Measurements from ENCODE around the gene PSME3IP1. TPM values are rescaled to one million over a fixed set of nuclear protein-coding genes. Genes with fewer than 3 reads are reported as not detected.

The PSME3IP1 gene
- total RNA-seq, 1 donor from 2014 or later, result 116 TPM

DNA sequence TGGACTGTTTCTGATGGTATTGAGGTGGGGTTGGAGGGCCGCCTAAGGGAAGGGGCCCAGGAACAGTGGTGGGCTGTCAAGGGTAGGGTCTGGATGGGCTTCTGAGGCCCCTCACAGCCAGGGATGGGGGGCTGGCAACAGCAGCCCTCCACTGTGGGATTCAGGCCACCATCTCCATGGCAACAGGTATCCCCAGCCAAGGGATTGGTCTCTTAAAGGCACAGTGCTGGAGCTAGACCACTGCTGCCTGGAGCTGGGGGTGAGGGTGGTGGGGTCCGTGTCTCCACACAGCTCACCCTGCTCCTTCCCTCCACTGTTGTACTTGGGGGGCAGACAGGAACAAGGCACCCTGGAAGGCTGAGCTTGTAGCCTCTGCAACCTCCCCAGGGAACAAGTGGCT, 41.8 kb downstream of the PSME3IP1 start:
- peaks cover 22% of the 10 kb centered on the region for H3K4me1 Mint-ChIP-seq (ENCODE audit: low read depth)
- DNase-seq (ENCODE audit: low spot score), result no peak
- H3K27ac Mint-ChIP-seq, result no peak overlapping the region
- no peak overlapping the region for H3K4me3 Mint-ChIP-seq
- H3K9me3 Mint-ChIP-seq, result no peaks in the 10 kb centered on the region
- intact Hi-C loops (cut with micrococcal nuclease), result no loop called here
- no peaks in the 10 kb centered on the region for H3K27me3 Mint-ChIP-seq (ENCODE audit: insufficient read depth)
- no peaks in the 10 kb centered on the region for H3K36me3 Mint-ChIP-seq (ENCODE audit: low read depth)

DNA sequence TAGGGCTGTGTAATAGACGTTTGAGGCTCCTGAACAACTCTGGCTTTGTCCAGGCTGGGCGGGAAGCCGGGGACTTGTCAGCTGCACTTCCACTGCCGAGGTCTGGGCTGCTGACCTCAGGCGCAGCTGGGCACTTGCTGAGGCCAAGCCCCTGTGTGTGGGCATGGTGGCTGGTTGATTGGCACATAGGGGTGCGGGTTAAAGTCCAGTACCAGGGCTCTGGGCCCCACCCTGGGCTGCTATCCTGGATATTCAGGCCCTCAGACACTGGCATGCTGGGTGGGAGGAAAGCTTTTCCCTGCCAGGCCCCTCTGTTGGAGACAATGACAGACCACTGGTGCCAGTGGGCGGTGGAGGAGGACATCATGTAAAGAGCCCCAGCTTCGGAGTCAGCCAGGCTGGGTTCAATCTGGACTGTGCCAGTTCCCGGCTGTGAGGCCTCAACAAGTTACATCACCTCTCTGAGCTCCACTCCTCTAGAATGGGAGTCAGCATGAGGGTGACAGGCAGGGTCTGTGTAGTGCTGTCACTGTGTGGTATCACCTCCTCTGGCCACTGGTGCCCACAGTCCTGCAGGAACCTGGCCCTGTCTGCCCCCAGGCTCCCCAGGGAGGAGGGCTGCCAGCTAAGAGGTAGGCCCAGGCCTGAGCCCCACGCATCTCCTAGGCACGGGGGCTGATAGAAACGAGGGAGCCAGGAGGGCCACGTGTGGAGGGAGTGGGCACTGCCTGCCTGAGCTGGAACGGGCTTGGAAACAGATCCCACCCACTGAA, 42.5 kb downstream of the PSME3IP1 start:
- Mint-ChIP-seq H3K9me3 (no peaks in the 10 kb centered on the region), H3K36me3 (ENCODE audit: low read depth) (no peaks in the 10 kb centered on the region), H3K4me1 (ENCODE audit: low read depth) (peaks cover 28% of the 10 kb centered on the region), H3K27ac (no peak overlapping the region), H3K4me3 (no peak overlapping the region), H3K27me3 (ENCODE audit: insufficient read depth) (no peaks in the 10 kb centered on the region)
- intact Hi-C loops (cut with micrococcal nuclease), result loop anchor here (2.0 kb wide), 1 partner anchor 15 kb away; no protein-coding TSS in a partner anchor
- DNase-seq (ENCODE audit: low spot score), result no peak

GRCh38 chr16:57141822-57142631, 43.8 kb downstream of the PSME3IP1 start:
- H3K27ac Mint-ChIP-seq, result peak overlapping the region; percentile 84
- intact Hi-C loops (cut with micrococcal nuclease), result loop anchor here (2.0 kb wide), 1 partner anchor 13 kb away; no protein-coding TSS in a partner anchor
- H3K4me3 Mint-ChIP-seq, result peak overlapping the region; percentile 63
- no peaks in the 10 kb centered on the region for H3K9me3 Mint-ChIP-seq
- H3K36me3 Mint-ChIP-seq (ENCODE audit: low read depth), result peaks cover 2% of the 10 kb centered on the region
- H3K27me3 Mint-ChIP-seq (ENCODE audit: insufficient read depth), result no peaks in the 10 kb centered on the region
- H3K4me1 Mint-ChIP-seq (ENCODE audit: low read depth), result peaks cover 32% of the 10 kb centered on the region
- DNase-seq (ENCODE audit: low spot score), result no peak

GRCh38 chr16:57140931-57141668, 44.7 kb downstream of the PSME3IP1 start:
- no peak for DNase-seq (ENCODE audit: low spot score)
- Mint-ChIP-seq H3K27ac (peak overlapping the region; percentile 84), H3K4me1 (ENCODE audit: low read depth) (peaks cover 35% of the 10 kb centered on the region), H3K36me3 (ENCODE audit: low read depth) (peaks cover 2% of the 10 kb centered on the region), H3K9me3 (no peaks in the 10 kb centered on the region), H3K4me3 (no peak overlapping the region), H3K27me3 (ENCODE audit: insufficient read depth) (no peaks in the 10 kb centered on the region)
- intact Hi-C loops (cut with micrococcal nuclease), result no loop called here

DNA sequence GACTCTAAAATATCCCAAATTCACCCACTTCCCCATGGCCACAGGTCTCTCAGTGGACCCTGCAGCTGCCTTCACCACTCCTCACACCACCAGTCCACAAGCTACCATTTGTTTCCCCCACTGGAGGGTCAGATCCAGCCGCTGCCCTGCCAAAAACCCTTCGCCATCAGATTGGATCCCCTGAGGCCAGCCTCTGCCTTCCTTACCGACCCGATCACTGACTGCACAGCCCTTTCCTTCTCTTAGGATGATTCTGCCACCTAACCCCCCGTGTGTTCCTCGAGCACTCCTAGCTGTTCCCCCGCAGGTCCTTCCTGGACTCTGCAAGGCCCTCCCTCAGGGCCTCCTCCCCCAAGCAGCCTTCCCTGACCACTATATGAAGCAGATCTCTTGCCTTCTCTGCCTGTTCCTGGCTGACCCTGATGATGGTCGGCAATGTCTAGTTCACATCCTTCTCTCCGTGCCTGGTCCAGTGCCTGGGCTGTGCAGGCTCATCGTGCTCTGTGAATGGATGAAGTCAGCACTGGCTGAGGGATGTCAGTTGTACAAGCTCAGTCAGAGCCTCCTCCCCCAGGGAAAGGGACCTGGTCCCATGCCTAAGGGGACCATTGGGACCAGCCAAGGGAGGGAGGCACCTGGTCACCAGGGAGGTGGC, 47.4 kb downstream of the PSME3IP1 start:
- Mint-ChIP-seq H3K27me3 (ENCODE audit: insufficient read depth) (no peaks in the 10 kb centered on the region), H3K4me3 (no peak overlapping the region), H3K4me1 (ENCODE audit: low read depth) (peaks cover 57% of the 10 kb centered on the region), H3K9me3 (no peaks in the 10 kb centered on the region), H3K27ac (peak overlapping the region; percentile 40), H3K36me3 (ENCODE audit: low read depth) (peaks cover 2% of the 10 kb centered on the region)
- intact Hi-C loops (cut with micrococcal nuclease), result no loop called here
- no peak for DNase-seq (ENCODE audit: low spot score)

- H3K27ac Mint-ChIP-seq, result peak overlapping the region; percentile 40
- peaks cover 58% of the 10 kb centered on the region for H3K4me1 Mint-ChIP-seq (ENCODE audit: low read depth)
- intact Hi-C loops (cut with micrococcal nuclease), result no loop called here
- no peak overlapping the region for H3K4me3 Mint-ChIP-seq
- H3K36me3 Mint-ChIP-seq (ENCODE audit: low read depth), result peaks cover 2% of the 10 kb centered on the region
- H3K9me3 Mint-ChIP-seq, result no peaks in the 10 kb centered on the region
- no peaks in the 10 kb centered on the region for H3K27me3 Mint-ChIP-seq (ENCODE audit: insufficient read depth)
- DNase-seq (ENCODE audit: low spot score), result no peak
Observed at GRCh38 chr16:57137566-57138273, 48.1 kb downstream of the PSME3IP1 start.

- Mint-ChIP-seq H3K27me3 (ENCODE audit: insufficient read depth) (no peaks in the 10 kb centered on the region), H3K4me3 (no peak overlapping the region), H3K4me1 (ENCODE audit: low read depth) (peaks cover 58% of the 10 kb centered on the region), H3K27ac (no peak overlapping the region), H3K36me3 (ENCODE audit: low read depth) (peaks cover 2% of the 10 kb centered on the region), H3K9me3 (no peaks in the 10 kb centered on the region)
- intact Hi-C loops (cut with micrococcal nuclease), result no loop called here
- no peak for DNase-seq (ENCODE audit: low spot score)
Observed at GRCh38 chr16:57137043-57137442, 48.8 kb downstream of the PSME3IP1 start.

GRCh38 chr16:57134982-57135381, 50.9 kb downstream of the PSME3IP1 start:
- peak overlapping the region; percentile 66 for H3K4me3 Mint-ChIP-seq
- H3K27me3 Mint-ChIP-seq (ENCODE audit: insufficient read depth), result no peaks in the 10 kb centered on the region
- H3K27ac Mint-ChIP-seq, result peak overlapping the region; percentile 83
- H3K4me1 Mint-ChIP-seq (ENCODE audit: low read depth), result peaks cover 48% of the 10 kb centered on the region
- H3K36me3 Mint-ChIP-seq (ENCODE audit: low read depth), result peaks cover 2% of the 10 kb centered on the region
- DNase-seq (ENCODE audit: low spot score), result peak; percentile 26
- H3K9me3 Mint-ChIP-seq, result no peaks in the 10 kb centered on the region
- intact Hi-C loops (cut with micrococcal nuclease), result no loop called here

DNA sequence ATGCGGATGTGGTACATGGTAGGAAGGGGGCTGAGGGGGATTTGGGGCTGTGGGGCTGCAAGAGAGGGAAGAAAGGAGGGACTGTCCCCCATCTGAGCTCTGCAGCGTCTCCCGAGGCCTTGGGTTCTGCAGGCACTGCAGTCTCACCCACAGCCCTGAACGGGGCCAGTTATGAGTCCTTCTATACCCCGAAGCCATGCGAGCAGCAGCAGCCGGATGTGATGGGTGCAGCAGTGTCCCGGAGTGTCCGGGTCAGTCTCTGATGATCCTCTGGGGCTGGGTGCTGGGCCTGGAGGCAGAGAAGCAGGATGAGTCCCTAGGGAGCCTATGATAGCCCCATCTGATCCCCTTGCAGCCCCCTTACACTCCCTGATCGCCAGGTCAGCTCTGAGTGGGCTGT, 52.0 kb downstream of the PSME3IP1 start:
- Mint-ChIP-seq H3K27me3 (ENCODE audit: insufficient read depth) (no peaks in the 10 kb centered on the region), H3K4me3 (no peak overlapping the region), H3K36me3 (ENCODE audit: low read depth) (peaks cover 2% of the 10 kb centered on the region), H3K27ac (peak overlapping the region; percentile 83), H3K4me1 (ENCODE audit: low read depth) (peaks cover 55% of the 10 kb centered on the region), H3K9me3 (no peaks in the 10 kb centered on the region)
- DNase-seq (ENCODE audit: low spot score), result no peak
- intact Hi-C loops (cut with micrococcal nuclease), result no loop called here

DNA sequence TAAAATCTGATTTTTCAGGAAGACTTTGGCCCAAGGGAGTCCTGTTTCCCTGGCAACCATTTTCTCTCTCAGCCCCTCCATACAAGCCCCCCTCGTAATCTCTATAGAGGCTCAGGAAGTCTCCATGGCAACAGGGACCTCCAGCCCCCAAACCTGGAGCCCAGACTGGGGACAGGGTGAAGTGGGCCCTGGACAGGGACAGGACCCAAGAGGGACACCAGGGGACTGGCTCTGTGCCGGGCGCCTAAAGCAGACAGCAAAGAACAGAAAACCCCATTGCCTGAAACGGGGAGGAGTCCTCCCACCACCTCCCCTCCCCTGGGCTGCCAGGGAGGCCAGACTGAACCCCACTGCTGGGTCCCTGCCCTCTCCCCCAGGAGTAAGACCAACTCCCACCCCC, 52.8 kb downstream of the PSME3IP1 start:
- no peak for DNase-seq (ENCODE audit: low spot score)
- Mint-ChIP-seq H3K4me3 (no peak overlapping the region), H3K36me3 (ENCODE audit: low read depth) (peaks cover 2% of the 10 kb centered on the region), H3K4me1 (ENCODE audit: low read depth) (peaks cover 52% of the 10 kb centered on the region), H3K27ac (no peak overlapping the region), H3K9me3 (no peaks in the 10 kb centered on the region), H3K27me3 (ENCODE audit: insufficient read depth) (no peaks in the 10 kb centered on the region)
- intact Hi-C loops (cut with micrococcal nuclease), result no loop called here

GRCh38 chr16:57132470-57132869, 53.4 kb downstream of the PSME3IP1 start:
- intact Hi-C loops (cut with micrococcal nuclease), result no loop called here
- Mint-ChIP-seq H3K36me3 (ENCODE audit: low read depth) (peaks cover 4% of the 10 kb centered on the region), H3K9me3 (no peaks in the 10 kb centered on the region), H3K27me3 (ENCODE audit: insufficient read depth) (no peaks in the 10 kb centered on the region), H3K27ac (peak overlapping the region; percentile 74), H3K4me1 (ENCODE audit: low read depth) (peaks cover 56% of the 10 kb centered on the region), H3K4me3 (no peak overlapping the region)
- DNase-seq (ENCODE audit: low spot score), result no peak

All from activated T-helper 1 cell treated with anti-CD3 and anti-CD28 coated beads, Interleukin-12 subunit alpha, Interleukin-12 subunit beta, Interleukin-2, Interleukin-4 antibody, amounts not matched to agents 30 ng/mL and 10 ng/mL and 1 ng/mL, durations not matched to agents 14 hours and 24 hours and 36 hours (primary cell).